Activated CD8-positive, alpha-beta T cell treated with anti-CD3 and anti-CD28 coated beads for 36 hours (primary cell): Measurements from ENCODE around the gene PVALB. TPM values are rescaled to one million over a fixed set of nuclear protein-coding genes. Genes with fewer than 3 reads are reported as not detected.

Experiments used
- ATAC-seq: fragments of 200-7000 bp; cut with Tn5 transposase; one replicate; pipeline ENCODE4 v1.10.0; 2021; ENCODE audit warnings: mild to moderate bottlenecking, moderate library complexity
- CTCF ChIA-PET: fragments of 350-600 bp; sonication (Branson Sonifier 250); formaldehyde crosslinking; loops from one replicate; lab custom pipeline; 2021; ENCODE audit warnings: antibody characterized with exemption; lab: Charles Lee
- POLR2A ChIA-PET: fragments of 350-600 bp; sonication (Branson Sonifier 250); formaldehyde crosslinking; loops from one replicate; lab custom pipeline; 2021; ENCODE audit warnings: antibody characterized with exemption; lab: Charles Lee
- DNase-seq: peaks from one replicate; pipeline ENCODE4 v3.0.0-alpha.2; 2020
- H3K27ac Mint-ChIP-seq: one replicate; pipeline ENCODE4 v1.8.0; 2021; ENCODE audit warnings: mild to moderate bottlenecking, mixed read lengths
- H3K27me3 Mint-ChIP-seq: one replicate; pipeline ENCODE4 v1.8.0; 2021; ENCODE audit warnings: mixed read lengths
- H3K36me3 Mint-ChIP-seq: one replicate; pipeline ENCODE4 v1.8.0; 2021; ENCODE audit warnings: low read depth, mixed read lengths
- H3K4me1 Mint-ChIP-seq: one replicate; pipeline ENCODE4 v1.8.0; 2021; ENCODE audit warnings: low read depth, mixed read lengths
- H3K4me3 Mint-ChIP-seq: one replicate; pipeline ENCODE4 v1.8.0; 2021; ENCODE audit warnings: mild to moderate bottlenecking, moderate library complexity, mixed read lengths
- H3K9me3 Mint-ChIP-seq: one replicate; pipeline ENCODE4 v1.8.0; 2021; ENCODE audit warnings: mixed read lengths
- CTCF ChIP-seq: fragments of 200-600 bp; IDR thresholded peaks from one replicate; pipeline ENCODE4 v1.8.0; 2022; ENCODE audit warnings: antibody characterized with exemption, mild to moderate bottlenecking
- intact Hi-C: fragments of 100-400 bp; cut with micrococcal nuclease; formaldehyde crosslinking; loops from one replicate; pipeline ENCODE4 v1.10.0; 2022
- total RNA-seq, 2 experiments: library from RNA; stranded (reverse); gene quantifications; one replicate each; pipeline ENCODE4 v1.2.3, GENCODE V29; 2021

Gene PVALB
- total RNA-seq, 2 experiments from 2014 or later: not detected

- Mint-ChIP-seq H3K27me3 (no peaks in the 10 kb centered on the region), H3K27ac (no peak overlapping the region)
- intact Hi-C loops: no loop called here
Measured at GRCh38 chr22:36767035-36767775, 49.6 kb downstream of the PVALB start.

GRCh38 chr22:36765943-36766450 is 50.8 kb downstream of the PVALB start:
- no peak for TF ChIP-seq CTCF
- Mint-ChIP-seq H3K36me3 (peaks cover 2% of the 10 kb centered on the region), H3K27ac (no peak overlapping the region), H3K4me3 (no peak overlapping the region), H3K9me3 (no peaks in the 10 kb centered on the region), H3K4me1 (peaks cover 3% of the 10 kb centered on the region), H3K27me3 (no peaks in the 10 kb centered on the region)
- ChIA-PET CTCF (interaction anchor here (0.6 to 1.2 kb wide), 3 partner anchors 9 to 248 kb away, joined by 3 to 5 read pairs (median 3); no protein-coding TSS in a partner anchor), POLR2A (no interaction called here)
- no peak for DNase-seq
- intact Hi-C loops: no loop called here
- ATAC-seq: no peak

More at GRCh38 chr22:36767035-36767775, 49.6 kb downstream of the PVALB start:
- no peak for ATAC-seq
- no peaks in the 10 kb centered on the region for H3K9me3 Mint-ChIP-seq
- peaks cover 3% of the 10 kb centered on the region for H3K4me1 Mint-ChIP-seq
- no peak for TF ChIP-seq CTCF
- ChIA-PET CTCF (interaction anchor here (0.8 to 1.1 kb wide), 2 partner anchors 9 kb away, joined by 3 read pairs; partner anchors contain the start of gene IFT27), POLR2A (no interaction called here)
- peaks cover 4% of the 10 kb centered on the region for H3K36me3 Mint-ChIP-seq
- no peak overlapping the region for H3K4me3 Mint-ChIP-seq
- no peak for DNase-seq

GRCh38 chr22:36765131-36765942 is 51.5 kb downstream of the PVALB start:
- H3K27ac Mint-ChIP-seq: no peak overlapping the region
- ChIA-PET POLR2A (no interaction called here), CTCF (interaction anchor here (0.6 to 1.2 kb wide), 3 partner anchors 10 to 248 kb away, joined by 3 to 5 read pairs (median 3); no protein-coding TSS in a partner anchor)

GRCh38 chr22:36764641-36765040 is 52.2 kb downstream of the PVALB start:
- TF ChIP-seq CTCF: no peak
- ChIA-PET POLR2A (no interaction called here), CTCF (no interaction called here)
- no peak for DNase-seq
- H3K27ac Mint-ChIP-seq: no peak overlapping the region
- H3K4me1 Mint-ChIP-seq: peaks cover 3% of the 10 kb centered on the region
- no peaks in the 10 kb centered on the region for H3K27me3 Mint-ChIP-seq
- intact Hi-C loops: no loop called here
- ATAC-seq: no peak
- H3K36me3 Mint-ChIP-seq: peaks cover 2% of the 10 kb centered on the region
- H3K9me3 Mint-ChIP-seq: no peaks in the 10 kb centered on the region
- H3K4me3 Mint-ChIP-seq: no peak overlapping the region

More at GRCh38 chr22:36765131-36765942, 51.5 kb downstream of the PVALB start:
- intact Hi-C loops: no loop called here
- ATAC-seq (no peak), DNase-seq (no peak)
- H3K4me1 Mint-ChIP-seq: peaks cover 3% of the 10 kb centered on the region
- H3K27me3 Mint-ChIP-seq: no peaks in the 10 kb centered on the region
- H3K36me3 Mint-ChIP-seq: peaks cover 2% of the 10 kb centered on the region
- no peaks in the 10 kb centered on the region for H3K9me3 Mint-ChIP-seq
- H3K4me3 Mint-ChIP-seq: no peak overlapping the region
- no peak for TF ChIP-seq CTCF
